Ovary (tissue), 3 donors: ENCODE measurements around the gene SMYD5.

Experiments
- POLR2A ChIP-seq: fragments of 450-650 bp; IDR thresholded peaks from one replicate; pipeline ENCODE4 v1.6.1; 2017; ENCODE audit warnings: antibody characterized with exemption, mild to moderate bottlenecking, moderate library complexity
- TF ChIP-seq, protein P1 (sequence below), 3 donors: fragments of 450-650 bp in 2 of 3; fragments of 200-600 bp in 1 of 3; IDR thresholded peaks; one replicate each; pipeline versions ENCODE4 v1.5.1 to v1.8.0; 2016 to 2022; ENCODE audit warnings: antibody characterized with exemption in 3 of 3, mild to moderate bottlenecking in 1 of 3
- donor health status: DM: no; HTN: no; CAD: no.

DNA sequence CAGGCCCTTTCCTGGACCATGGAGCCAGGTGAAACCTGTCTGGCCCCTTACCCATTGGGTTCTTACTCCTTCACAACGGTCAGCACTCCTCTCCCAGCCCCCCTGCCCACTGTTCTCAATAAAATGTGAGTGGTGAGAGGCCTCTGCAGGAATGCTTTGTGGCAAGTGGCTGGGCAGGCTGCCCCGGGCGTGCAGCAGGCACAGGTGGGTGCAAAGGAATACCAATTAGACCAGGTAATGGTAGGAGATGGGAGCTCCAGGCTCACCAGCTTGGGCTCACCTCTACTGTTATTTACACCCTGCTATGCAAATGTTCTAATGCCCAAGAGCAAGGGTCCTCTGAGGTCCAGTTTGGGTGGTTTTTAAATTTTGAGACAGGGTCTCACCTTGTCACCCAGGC, 13.0 kb downstream of the SMYD5 start:
- TF ChIP-seq, protein P1, sequence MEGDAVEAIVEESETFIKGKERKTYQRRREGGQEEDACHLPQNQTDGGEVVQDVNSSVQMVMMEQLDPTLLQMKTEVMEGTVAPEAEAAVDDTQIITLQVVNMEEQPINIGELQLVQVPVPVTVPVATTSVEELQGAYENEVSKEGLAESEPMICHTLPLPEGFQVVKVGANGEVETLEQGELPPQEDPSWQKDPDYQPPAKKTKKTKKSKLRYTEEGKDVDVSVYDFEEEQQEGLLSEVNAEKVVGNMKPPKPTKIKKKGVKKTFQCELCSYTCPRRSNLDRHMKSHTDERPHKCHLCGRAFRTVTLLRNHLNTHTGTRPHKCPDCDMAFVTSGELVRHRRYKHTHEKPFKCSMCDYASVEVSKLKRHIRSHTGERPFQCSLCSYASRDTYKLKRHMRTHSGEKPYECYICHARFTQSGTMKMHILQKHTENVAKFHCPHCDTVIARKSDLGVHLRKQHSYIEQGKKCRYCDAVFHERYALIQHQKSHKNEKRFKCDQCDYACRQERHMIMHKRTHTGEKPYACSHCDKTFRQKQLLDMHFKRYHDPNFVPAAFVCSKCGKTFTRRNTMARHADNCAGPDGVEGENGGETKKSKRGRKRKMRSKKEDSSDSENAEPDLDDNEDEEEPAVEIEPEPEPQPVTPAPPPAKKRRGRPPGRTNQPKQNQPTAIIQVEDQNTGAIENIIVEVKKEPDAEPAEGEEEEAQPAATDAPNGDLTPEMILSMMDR (IDR thresholded peaks at IDR 0.05), result no peak
- TF ChIP-seq POLR2A, result no peak
